ENCODE results near the gene GALNTL6.

GRCh38 chr4:172495769-172496168 lies 682.6 kb downstream of the GALNTL6 start:
- TF ChIP-seq CTCF (conservative IDR thresholded peaks at IDR 0.05; ENCODE audit: low read length) (no peak), EZH2phosphoT487 (IDR thresholded peaks at IDR 0.05; ENCODE audit: borderline replicate concordance) (no peak)
